T-cell (primary cell): Measurements from ENCODE around the gene CYP27C1. TPM values are rescaled to one million over a fixed set of nuclear protein-coding genes. Genes with fewer than 3 reads are reported as not detected.

Source experiments
- ATAC-seq, 4 experiments: fragments of 200-7000 bp in 3 of 4; fragments of 150-1000 bp in 1 of 4; cut with Tn5 transposase; replicated peaks in 1 of 4; 1 replicate in 3 of 4; 2 replicates in 1 of 4; pipeline ENCODE4 v1.10.0; 2021; ENCODE audit warnings: moderate library complexity in 3 of 4, mild to moderate bottlenecking in 2 of 4, moderate number of reproducible peaks in 1 of 4
- CTCF ChIA-PET, 2 donors: fragments of 300-600 bp; sonication (Branson Sonifier 250); formaldehyde crosslinking; loops; one replicate each; lab custom pipeline; 2022; ENCODE audit warnings: antibody characterized with exemption in 2 of 2; lab: Charles Lee
- POLR2A ChIA-PET, 2 donors: fragments of 300-600 bp; sonication (Branson Sonifier 250); formaldehyde crosslinking; loops; one replicate each; lab custom pipeline; 2022; ENCODE audit warnings: antibody characterized with exemption in 2 of 2; lab: Charles Lee
- DNase-seq, 35 experiments: peaks; one replicate each; pipeline versions ENCODE4 v3.0.0 to v3.0.0-alpha.2; 2013 to 2023
- H3K27ac ChIP-seq: one replicate; pipeline ENCODE4 v1.5.1; 2013; ENCODE audit warnings: low read length
- H3K27me3 ChIP-seq, 2 experiments: replicated peaks in 1 of 2; 1 replicate in 1 of 2; 2 replicates in 1 of 2; pipeline versions ENCODE4 v1.6.1 to v1.7.0; 2013; ENCODE audit warnings: low read length in 1 of 2, mixed read lengths in 1 of 2; ENCODE audit not compliant: control insufficient read depth in 2 of 2, insufficient read depth in 2 of 2; ENCODE audit errors: extremely low read depth in 1 of 2
- H3K36me3 ChIP-seq, 2 donors: 1 replicate in 1 of 2; 2 replicates in 1 of 2; pipeline versions ENCODE4 v1.6.1 to v1.7.0; 2013; ENCODE audit warnings: low read length in 1 of 2; ENCODE audit not compliant: control insufficient read depth in 2 of 2, insufficient read depth in 1 of 2; ENCODE audit errors: extremely low read depth in 1 of 2
- H3K4me1 ChIP-seq, 2 experiments: 1 replicate in 1 of 2; 2 replicates in 1 of 2; pipeline versions ENCODE4 v1.6.1 to v1.7.0; 2013; ENCODE audit warnings: low read length in 2 of 2, mixed read lengths in 1 of 2; ENCODE audit not compliant: insufficient read depth in 2 of 2, control insufficient read depth in 1 of 2; ENCODE audit errors: extremely low read depth in 1 of 2
- H3K4me3 ChIP-seq, 2 donors: 1 replicate in 1 of 2; 2 replicates in 1 of 2; pipeline versions ENCODE4 v1.5.1 to v1.7.0; 2013; ENCODE audit warnings: mild to moderate bottlenecking in 2 of 2, low read length in 1 of 2, moderate library complexity in 1 of 2; ENCODE audit not compliant: control insufficient read depth in 1 of 2; ENCODE audit errors: extremely low read depth in 1 of 2
- H3K9me3 ChIP-seq: 2 replicates; pipeline ENCODE4 v1.7.0; 2013
- H3K27ac Mint-ChIP-seq, 2 donors: one replicate each; pipeline ENCODE4 v1.8.0; 2020 to 2021; ENCODE audit warnings: mild to moderate bottlenecking in 2 of 2, mixed read lengths in 2 of 2
- H3K27me3 Mint-ChIP-seq, 2 donors: one replicate each; pipeline ENCODE4 v1.8.0; 2021 to 2022; ENCODE audit warnings: mixed read lengths in 2 of 2
- H3K36me3 Mint-ChIP-seq: one replicate; pipeline ENCODE4 v1.8.0; 2021; ENCODE audit warnings: mixed read lengths
- H3K4me1 Mint-ChIP-seq, 3 donors: one replicate each; pipeline ENCODE4 v1.8.0; 2020 to 2022; ENCODE audit warnings: mixed read lengths in 3 of 3, mild to moderate bottlenecking in 1 of 3
- H3K4me3 Mint-ChIP-seq, 3 donors: one replicate each; pipeline ENCODE4 v1.8.0; 2020 to 2022; ENCODE audit warnings: mild to moderate bottlenecking in 3 of 3, mixed read lengths in 3 of 3, moderate library complexity in 3 of 3
- H3K9me3 Mint-ChIP-seq, 3 donors: one replicate each; pipeline ENCODE4 v1.8.0; 2020 to 2022; ENCODE audit warnings: mixed read lengths in 3 of 3
- WGBS: methylation state at CpG from one replicate; pipeline ENCODE4 v1.1.5; 2013; ENCODE audit warnings: missing lambda C conversion rate; ENCODE audit not compliant: insufficient coverage; 5-methylcytosine and 5-hydroxymethylcytosine counted together
- total RNA-seq, 35 experiments: library from RNA in 6 of 35; stranded (reverse) in 6 of 35; fragments of 120-200 nt in 1 of 35; gene quantifications; one replicate each; pipeline versions ENCODE4 v1.2.1 to v1.2.4 and lab custom pipeline; 2013 to 2026

The CYP27C1 gene
- total RNA-seq, 5 donors from 2014 or later (not counting 1 experiment from before 2014, with no cell fraction given) = 0.16 TPM; not detected in 4

DNA sequence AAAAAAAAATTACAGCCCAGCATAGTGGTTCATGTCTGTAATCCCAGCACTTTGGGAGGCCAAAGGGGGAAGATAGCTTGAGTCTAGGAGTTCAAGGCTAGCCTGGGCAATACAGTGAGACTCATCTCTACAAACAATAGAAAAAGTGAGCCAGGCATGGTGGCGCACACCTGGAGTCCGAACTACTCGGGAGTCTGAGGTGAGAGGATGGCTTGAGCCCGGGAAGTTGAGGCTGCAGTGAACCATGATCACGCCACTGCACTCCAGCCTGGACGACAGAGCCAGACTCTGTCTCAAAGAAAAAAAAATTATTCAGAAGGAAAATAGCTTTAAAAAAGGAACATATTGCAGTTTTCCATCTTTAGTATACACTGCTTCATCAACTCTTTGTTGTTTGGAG, 47.8 kb downstream of the CYP27C1 start:
- H3K4me1 Mint-ChIP-seq = no peaks in the 10 kb centered on the region
- DNase-seq (no peak), ATAC-seq (no peak)
- Histone ChIP-seq H3K27ac (no peak overlapping the region), H3K36me3 (no peaks in the 10 kb centered on the region), H3K9me3 (no peaks in the 10 kb centered on the region), H3K4me3 (no peak overlapping the region), H3K27me3 (peaks cover 0 to 12% of the 10 kb centered on the region in 2 experiments), H3K4me1 (no peaks in the 10 kb centered on the region)
- POLR2A ChIA-PET = no interaction called here
- no CpG with 5 or more reads among the region's 6 CpGs for WGBS
- no peaks in the 10 kb centered on the region for H3K9me3 Mint-ChIP-seq
- no peaks in the 10 kb centered on the region for H3K36me3 Mint-ChIP-seq
- no peak overlapping the region for H3K27ac Mint-ChIP-seq
- no peak overlapping the region for H3K4me3 Mint-ChIP-seq
- CTCF ChIA-PET = interaction anchor here in 1 of 2 donors (0.6 kb wide), 1 partner anchor 102 kb away, joined by 3 read pairs; no protein-coding TSS in a partner anchor
- H3K27me3 Mint-ChIP-seq = peaks cover 0 to 2% of the 10 kb centered on the region in 2 donors

DNA sequence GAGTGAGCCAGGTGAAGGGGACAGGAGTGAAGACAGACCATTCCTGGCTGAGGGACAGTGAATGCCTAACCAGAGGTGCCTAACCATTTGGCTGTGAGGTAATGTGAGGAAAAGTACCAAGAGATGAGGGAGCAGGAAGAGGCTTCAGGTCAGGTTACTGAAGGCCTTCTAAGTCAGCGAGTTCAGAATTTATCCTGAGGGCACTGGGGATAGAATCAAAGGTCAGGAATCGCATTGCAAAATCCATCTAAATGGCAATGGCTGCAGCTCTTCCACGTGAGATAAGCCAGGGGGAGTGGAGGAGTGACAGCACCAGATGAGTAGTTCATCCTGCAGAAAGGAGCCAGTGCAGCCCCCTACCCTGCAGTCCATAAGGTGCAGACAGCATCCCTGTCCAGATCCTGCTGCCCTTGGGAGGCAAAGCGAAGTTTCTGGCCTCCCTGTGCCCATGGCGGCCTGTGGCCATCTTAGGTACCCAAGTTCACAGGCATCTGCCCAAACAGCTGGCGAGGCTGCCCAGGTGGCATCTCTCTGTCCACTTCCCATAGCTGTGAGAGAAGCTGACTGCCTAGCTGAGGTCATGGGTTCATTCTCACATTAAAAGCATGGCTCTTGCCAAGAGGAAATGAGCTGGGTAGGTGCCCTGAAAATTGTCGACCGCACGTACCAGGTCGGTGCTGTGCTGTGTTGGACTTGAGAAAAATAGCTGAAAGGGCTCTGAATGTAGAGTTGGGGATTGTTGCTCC, 49.5 kb downstream of the CYP27C1 start:
- Mint-ChIP-seq H3K4me3 (no peak overlapping the region), H3K27ac (no peak overlapping the region), H3K4me1 (no peaks in the 10 kb centered on the region), H3K36me3 (no peaks in the 10 kb centered on the region), H3K9me3 (no peaks in the 10 kb centered on the region), H3K27me3 (no peaks in the 10 kb centered on the region)
- Histone ChIP-seq H3K27ac (no peak overlapping the region), H3K36me3 (no peaks in the 10 kb centered on the region), H3K27me3 (peaks cover 0 to 3% of the 10 kb centered on the region in 2 experiments), H3K4me1 (no peaks in the 10 kb centered on the region), H3K4me3 (no peak overlapping the region), H3K9me3 (no peaks in the 10 kb centered on the region)
- 81% methylated on average over 9 of the region's 10 CpGs for WGBS
- ATAC-seq (no peak), DNase-seq (no peak)
- CTCF ChIA-PET = no interaction called here
- POLR2A ChIA-PET = no interaction called here

DNA sequence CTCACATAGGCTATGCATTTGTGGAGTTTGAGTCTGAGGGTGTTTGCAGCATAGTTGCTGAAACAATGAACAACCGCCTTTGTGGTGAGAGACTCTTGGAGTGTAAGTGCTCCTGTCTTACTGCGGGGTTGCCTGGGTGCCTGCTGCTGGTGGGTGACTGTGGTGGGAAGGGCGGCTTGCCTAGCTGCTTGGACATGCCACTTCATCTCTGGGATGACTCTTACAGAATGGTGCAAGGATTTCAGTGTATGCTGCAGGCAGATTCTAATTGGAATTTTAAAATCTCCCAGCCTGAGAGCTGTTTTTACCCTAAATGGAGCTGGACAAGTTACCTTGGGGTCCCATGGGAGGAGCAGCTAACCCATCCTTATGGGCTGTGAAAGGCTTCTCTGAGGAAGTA, 50.1 kb downstream of the CYP27C1 start:
- H3K27me3 ChIP-seq = peaks cover 0 to 4% of the 10 kb centered on the region in 2 experiments
- Mint-ChIP-seq H3K27me3 (no peaks in the 10 kb centered on the region), H3K27ac (no peak overlapping the region), H3K36me3 (no peaks in the 10 kb centered on the region), H3K4me1 (no peaks in the 10 kb centered on the region), H3K9me3 (no peaks in the 10 kb centered on the region), H3K4me3 (no peak overlapping the region)
- POLR2A ChIA-PET = no interaction called here
- no peaks in the 10 kb centered on the region for H3K9me3 ChIP-seq
- 67% methylated on average over 3 of the region's 3 CpGs for WGBS
- DNase-seq = no peak
- no peak overlapping the region for H3K27ac ChIP-seq
- CTCF ChIA-PET = no interaction called here
- no peak for ATAC-seq
- no peaks in the 10 kb centered on the region for H3K36me3 ChIP-seq
- H3K4me1 ChIP-seq = no peaks in the 10 kb centered on the region
- no peak overlapping the region for H3K4me3 ChIP-seq

DNA sequence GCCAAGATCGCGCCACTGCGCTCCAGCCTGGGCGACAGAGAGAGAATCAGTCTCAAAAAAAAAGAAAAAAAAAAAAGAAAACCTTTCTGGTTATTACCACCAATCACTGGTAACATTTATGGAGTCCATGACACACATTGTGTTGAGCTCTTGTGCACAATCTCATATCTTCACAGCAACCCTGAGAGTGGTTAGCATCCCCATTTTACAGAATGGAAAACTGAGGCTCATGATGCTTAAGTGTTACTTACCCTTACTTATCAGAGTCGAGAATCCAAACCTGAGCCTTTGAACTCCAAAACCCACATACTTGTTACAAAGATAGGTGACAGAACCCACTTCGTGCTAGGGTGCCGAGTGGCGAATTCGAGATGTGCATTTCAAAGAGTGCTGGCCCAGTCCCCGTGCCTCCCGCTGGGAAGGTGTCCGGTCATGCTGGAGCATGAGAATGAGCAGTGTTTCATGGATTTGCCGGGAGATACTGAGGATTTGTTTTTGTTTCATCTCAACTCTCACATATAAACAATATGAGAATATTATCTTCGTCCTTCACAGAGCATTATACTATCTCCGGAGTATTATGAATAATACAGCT, 50.9 kb downstream of the CYP27C1 start:
- H3K4me3 ChIP-seq = no peak overlapping the region
- DNase-seq = no peak
- Mint-ChIP-seq H3K9me3 (no peaks in the 10 kb centered on the region), H3K27me3 (no peaks in the 10 kb centered on the region), H3K4me3 (no peak overlapping the region), H3K4me1 (no peaks in the 10 kb centered on the region), H3K27ac (no peak overlapping the region), H3K36me3 (no peaks in the 10 kb centered on the region)
- no peaks in the 10 kb centered on the region for H3K4me1 ChIP-seq
- H3K27ac ChIP-seq = no peak overlapping the region
- no peaks in the 10 kb centered on the region for H3K9me3 ChIP-seq
- 79% methylated on average over 2 of the region's 15 CpGs for WGBS
- ChIA-PET POLR2A (no interaction called here), CTCF (no interaction called here)
- peaks cover 0 to 8% of the 10 kb centered on the region in 2 experiments for H3K27me3 ChIP-seq
- no peaks in the 10 kb centered on the region for H3K36me3 ChIP-seq
- ATAC-seq = no peak

DNA sequence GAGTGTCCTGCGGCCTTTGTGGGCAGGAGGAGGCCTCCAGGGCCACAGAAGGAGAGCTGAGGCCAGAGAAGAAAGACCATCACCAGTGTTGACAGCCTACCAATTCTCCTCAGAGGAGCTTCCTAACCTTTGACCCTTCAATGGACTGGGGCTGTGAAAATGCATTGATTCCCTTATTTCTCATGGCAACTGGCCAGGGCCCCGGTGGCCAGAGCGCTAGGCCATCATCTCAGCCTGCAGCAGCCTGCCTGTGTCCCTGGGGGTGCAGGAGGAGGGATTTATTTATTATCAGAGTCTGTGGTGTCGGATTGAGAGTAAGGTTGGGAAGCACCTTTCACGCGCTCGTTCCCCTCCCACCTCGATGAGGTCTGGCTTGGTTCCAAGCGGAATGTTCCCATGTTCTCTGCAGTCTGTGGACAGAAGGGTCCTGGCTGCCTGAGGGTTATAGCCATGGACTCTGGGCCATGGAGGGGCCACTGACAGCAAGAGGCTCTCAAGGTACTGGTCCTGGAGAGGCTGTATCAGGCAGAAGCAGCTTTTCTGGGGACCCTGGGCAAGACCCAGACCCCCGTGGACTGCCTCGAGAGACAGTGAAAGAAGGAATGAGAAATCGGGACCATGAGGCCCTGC, 53.8 kb downstream of the CYP27C1 start:
- H3K9me3 ChIP-seq = no peaks in the 10 kb centered on the region
- 77% methylated on average over 8 of the region's 12 CpGs for WGBS
- no peaks in the 10 kb centered on the region for H3K4me1 Mint-ChIP-seq
- ATAC-seq = no peak
- H3K4me1 ChIP-seq = no peaks in the 10 kb centered on the region
- no peak overlapping the region for H3K4me3 ChIP-seq
- H3K36me3 Mint-ChIP-seq = no peaks in the 10 kb centered on the region
- DNase-seq = no peak
- H3K4me3 Mint-ChIP-seq = no peak overlapping the region
- H3K27ac Mint-ChIP-seq = no peak overlapping the region
- H3K36me3 ChIP-seq = no peaks in the 10 kb centered on the region
- no peak overlapping the region for H3K27ac ChIP-seq
- no peaks in the 10 kb centered on the region for H3K27me3 Mint-ChIP-seq
- ChIA-PET POLR2A (no interaction called here), CTCF (no interaction called here)
- H3K9me3 Mint-ChIP-seq = no peaks in the 10 kb centered on the region
- H3K27me3 ChIP-seq = peaks cover 0 to 18% of the 10 kb centered on the region in 2 experiments

DNA sequence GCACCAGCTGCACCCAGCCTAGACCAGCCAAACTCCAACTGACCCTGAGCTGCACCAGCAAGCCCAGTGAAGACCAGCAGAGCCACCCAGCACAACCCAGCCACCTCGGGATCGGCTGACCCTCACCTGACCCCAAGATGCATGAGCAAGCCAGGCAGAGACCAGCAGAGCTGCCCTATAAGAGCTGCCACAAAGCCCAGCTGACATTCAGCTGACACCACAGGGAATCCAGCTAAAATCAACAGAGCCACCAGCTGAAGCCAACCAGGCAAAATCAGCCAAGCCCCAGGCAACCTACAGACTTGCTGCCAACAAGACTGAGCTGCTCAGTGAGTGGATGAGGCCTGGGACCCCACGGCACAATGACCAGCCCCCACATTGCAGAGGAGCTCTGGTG, 54.6 kb downstream of the CYP27C1 start:
- Histone ChIP-seq H3K27ac (no peak overlapping the region), H3K27me3 (peaks cover 0 to 18% of the 10 kb centered on the region in 2 experiments), H3K4me1 (no peaks in the 10 kb centered on the region), H3K4me3 (no peak overlapping the region), H3K36me3 (no peaks in the 10 kb centered on the region), H3K9me3 (no peaks in the 10 kb centered on the region)
- ChIA-PET POLR2A (no interaction called here), CTCF (no interaction called here)
- H3K4me1 Mint-ChIP-seq = no peaks in the 10 kb centered on the region
- no peak for ATAC-seq
- no peak for DNase-seq
- H3K36me3 Mint-ChIP-seq = no peaks in the 10 kb centered on the region
- H3K4me3 Mint-ChIP-seq = no peak overlapping the region
- WGBS = 80% methylated on average over 3 of the region's 3 CpGs
- no peaks in the 10 kb centered on the region for H3K9me3 Mint-ChIP-seq
- H3K27ac Mint-ChIP-seq = no peak overlapping the region
- H3K27me3 Mint-ChIP-seq = peaks cover 0 to 1% of the 10 kb centered on the region in 2 donors
